IMR-90 (cell line): Measurements from ENCODE around the gene ANO7.

Experiments used
- BHLHE40 ChIP-seq: fragments of 150-350 bp; IDR thresholded peaks from 2 replicates; pipeline ENCODE4 v1.6.1; 2016; ENCODE audit warnings: mild to moderate bottlenecking, low read depth, low read length
- CTCF ChIP-seq: conservative IDR thresholded peaks from 2 replicates; pipeline ENCODE4 v1.5.1; 2012; ENCODE audit warnings: mild to moderate bottlenecking, low read depth, low read length, improper control_type of control experiment
- FOS ChIP-seq: fragments of 150-350 bp; IDR thresholded peaks from 2 replicates; pipeline ENCODE4 v1.6.1; 2016; ENCODE audit warnings: low read depth, low read length
- MAZ ChIP-seq: IDR thresholded peaks from 2 replicates; pipeline ENCODE4 v1.6.1; 2012; ENCODE audit warnings: low read depth, mild to moderate bottlenecking, low read length, improper control_type of control experiment, moderate library complexity, borderline replicate concordance
- POLR2A ChIP-seq: IDR thresholded peaks from 2 replicates; pipeline ENCODE4 v1.6.1; 2012; ENCODE audit warnings: mild to moderate bottlenecking, low read depth, low read length
- USF2 ChIP-seq: fragments of 150-350 bp; IDR thresholded peaks from 2 replicates; pipeline ENCODE4 v1.6.1; 2017; ENCODE audit warnings: mild to moderate bottlenecking, antibody characterized with exemption, low read length, low read depth

GRCh38 chr2:241187918-241188234, 601 bp upstream of the ANO7 start:
- no peak for TF ChIP-seq CTCF
- TF ChIP-seq FOS: no peak
- TF ChIP-seq BHLHE40: no peak
- no peak for TF ChIP-seq USF2
- no peak for TF ChIP-seq MAZ
- no peak for TF ChIP-seq POLR2A
